ENCODE results near the gene HNRNPF. TPM values are rescaled to one million over a fixed set of nuclear protein-coding genes. Genes with fewer than 3 reads are reported as not detected.

HNRNPF gene
- total and polyA plus RNA-seq, 2 of the 4 experiments (the other 2 are of a cell fraction) = 169 to 207 TPM

DNA sequence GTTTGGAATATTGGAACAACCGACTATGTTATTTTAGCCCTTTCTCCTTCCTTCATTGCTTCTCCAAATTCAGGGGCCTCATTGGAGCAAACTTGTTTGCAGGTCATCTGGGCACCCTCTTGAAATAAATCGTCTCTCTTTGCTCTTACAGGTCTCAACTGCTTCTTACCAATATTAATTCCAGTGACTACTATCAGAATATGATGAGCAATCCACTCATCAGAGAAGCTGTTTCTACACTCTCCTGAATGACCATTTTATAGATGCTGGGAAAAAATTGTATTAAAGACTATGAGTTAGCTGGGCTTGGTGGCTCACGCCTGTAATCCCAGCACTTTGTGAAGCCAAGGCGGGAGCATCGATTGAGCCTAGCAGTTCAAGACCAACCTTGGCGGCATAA, 12.5 kb upstream of the HNRNPF start:
- Histone ChIP-seq H3K36me3 (ENCODE audit: control insufficient read depth, insufficient read depth, low read length) (no peaks in the 10 kb centered on the region), H3K56ac (ENCODE audit: extremely low read depth, insufficient read depth, low read length) (no peak overlapping the region), H3K27me3 (ENCODE audit: control insufficient read depth, insufficient read depth, low read length) (no peaks in the 10 kb centered on the region), H4K8ac (ENCODE audit: low read depth in 2 of 2, low read length in 2 of 2) (no peak overlapping the region; a peak in 1 of 4 replicates), H2BK5ac (ENCODE audit: low read depth, low read length, poor library complexity, severe bottlenecking) (no peak overlapping the region), H2AK5ac (ENCODE audit: low read depth, low read length) (no peak overlapping the region), H3K27ac (ENCODE audit: insufficient read depth, low read length) (no peak overlapping the region), H2BK20ac (ENCODE audit: low read depth, low read length) (no peak overlapping the region), H3K4me2 (ENCODE audit: low read depth, low read length) (no peak overlapping the region), H3K4me1 (ENCODE audit: control insufficient read depth, insufficient read depth, low read length) (0 out of 2 replicates have a peak, but pooled peaks cover 2% of the 10 kb centered on the region), H2AFZ (replicated peaks; ENCODE audit: low read length, poor library complexity) (no peak overlapping the region), H2AK9ac (replicated peaks; ENCODE audit: low read depth, low read length, poor library complexity) (no peak overlapping the region), H2BK15ac (ENCODE audit: low read depth, low read length) (no peak overlapping the region), H3K14ac (replicated peaks; ENCODE audit: low read depth, low read length) (no peak overlapping the region), H2BK120ac (ENCODE audit: low read depth, low read length) (no peak overlapping the region), H4K5ac (ENCODE audit: low read depth, low read length) (no peak overlapping the region), H4K91ac (ENCODE audit: insufficient read depth, low read depth, low read length) (no peak overlapping the region), H3K79me1 (ENCODE audit: low read depth in 1 of 2, low read length in 2 of 2) (no peaks in the 10 kb centered on the region), H3K4me3 (ENCODE audit: insufficient read depth, low read depth, low read length) (no peak overlapping the region), H3K9me1 (ENCODE audit: insufficient read depth, low read length) (no peaks in the 10 kb centered on the region), H3K4ac (ENCODE audit: low read depth, low read length) (no peak overlapping the region), H3K9me3 (ENCODE audit: control insufficient read depth, insufficient read depth, low read length) (no peaks in the 10 kb centered on the region), H3K9ac (ENCODE audit: low read depth, low read length) (no peak overlapping the region), H3K18ac (ENCODE audit: low read depth, low read length) (no peak overlapping the region), H3K23ac (ENCODE audit: low read depth, low read length) (no peak overlapping the region), H4K20me1 (ENCODE audit: insufficient read depth, low read length) (no peaks in the 10 kb centered on the region)
- CTCF ChIA-PET = interaction anchor here (0.7 kb wide), 1 partner anchor 659 kb away, joined by 4 read pairs; no protein-coding TSS in a partner anchor
- intact Hi-C loops (cut with micrococcal nuclease) (loop anchor here (1.0 kb wide), 1 partner anchor 15 kb away; no protein-coding TSS in a partner anchor), in situ Hi-C loops (cut with MboI; ENCODE audit: low sequenced_read_pairs) (loop anchor here (25.0 kb wide), 1 partner anchor 1566 kb away; the partner anchor contains the start of gene DEPP1), dilution Hi-C loops (cut with HindIII; ENCODE audit: low sequenced_read_pairs, unreplicated experiment) (no loop called here)
- POLR2A ChIA-PET (ENCODE audit: unreplicated experiment) = no interaction called here
- WGBS, 2 experiments (ENCODE audit: extremely low coverage in 2 of 2, insufficient read length in 1 of 2) = 88% methylated on average over 3 of the region's 6 CpGs; no CpG with 5 or more reads in 1 of the 2 experiments
- no peak for TF ChIP-seq MAFK (IDR thresholded peaks at IDR 0.05; ENCODE audit: low read depth, low read length)
- ATAC-seq (ENCODE audit: low read depth) (no peak), DNase-seq (no peak)
- BruUV-seq (replicated peaks) = no TSS peak
